ENCODE results near the gene ELANE. TPM values are rescaled to one million over a fixed set of nuclear protein-coding genes. Genes with fewer than 3 reads are reported as not detected.

ELANE gene
- total and polyA plus RNA-seq, 9 of the 15 experiments (the other 6 are each of a cell fraction or from before 2014, with no cell fraction given), result not detected

DNA sequence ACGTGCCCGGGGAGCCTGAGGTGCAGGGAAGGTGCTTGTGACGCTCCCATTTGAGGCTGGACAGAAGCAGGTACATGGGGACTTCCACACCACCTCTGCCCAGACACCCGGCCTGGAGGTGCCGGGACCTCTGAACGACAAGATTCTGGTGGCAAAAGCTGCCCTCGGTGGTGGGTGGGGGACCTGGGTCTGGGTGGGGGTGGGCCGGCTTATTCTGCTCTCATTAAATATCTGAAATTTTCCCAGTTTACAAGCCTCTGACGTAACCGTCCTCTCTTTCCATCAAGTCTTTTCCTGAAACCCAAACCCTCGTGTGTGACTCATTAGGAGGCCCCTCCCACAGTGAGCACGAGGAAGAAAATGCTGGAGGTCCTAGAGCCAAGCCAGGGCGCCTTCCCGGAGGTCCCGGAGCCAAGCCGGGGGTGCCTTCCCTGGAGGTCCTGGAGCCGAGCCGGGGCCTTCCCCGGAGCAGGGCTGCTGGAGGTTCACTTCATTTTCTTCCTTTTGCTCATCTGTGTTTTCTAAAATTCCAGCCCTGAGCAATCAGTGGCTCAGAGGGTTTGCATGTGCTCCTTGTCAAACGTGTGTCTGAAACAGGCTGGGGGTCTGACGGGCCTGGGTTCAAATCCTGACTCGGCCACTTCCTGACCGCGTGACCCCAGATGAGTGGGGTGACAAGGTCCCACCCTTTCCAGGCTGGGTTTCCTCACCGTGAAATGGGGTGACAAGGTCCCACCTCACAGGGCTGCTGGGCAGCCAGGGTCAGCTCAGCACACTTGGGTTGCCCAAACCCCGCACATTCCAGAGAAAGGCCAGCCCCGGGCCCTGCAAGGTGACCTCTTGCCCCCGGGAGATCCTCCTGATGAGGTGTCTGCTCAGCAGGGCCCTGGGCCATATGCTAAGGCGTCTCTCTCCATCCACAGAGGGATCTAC is 17.4 kb downstream of the ELANE start (continued):
- TF ChIP-seq, protein P1, sequence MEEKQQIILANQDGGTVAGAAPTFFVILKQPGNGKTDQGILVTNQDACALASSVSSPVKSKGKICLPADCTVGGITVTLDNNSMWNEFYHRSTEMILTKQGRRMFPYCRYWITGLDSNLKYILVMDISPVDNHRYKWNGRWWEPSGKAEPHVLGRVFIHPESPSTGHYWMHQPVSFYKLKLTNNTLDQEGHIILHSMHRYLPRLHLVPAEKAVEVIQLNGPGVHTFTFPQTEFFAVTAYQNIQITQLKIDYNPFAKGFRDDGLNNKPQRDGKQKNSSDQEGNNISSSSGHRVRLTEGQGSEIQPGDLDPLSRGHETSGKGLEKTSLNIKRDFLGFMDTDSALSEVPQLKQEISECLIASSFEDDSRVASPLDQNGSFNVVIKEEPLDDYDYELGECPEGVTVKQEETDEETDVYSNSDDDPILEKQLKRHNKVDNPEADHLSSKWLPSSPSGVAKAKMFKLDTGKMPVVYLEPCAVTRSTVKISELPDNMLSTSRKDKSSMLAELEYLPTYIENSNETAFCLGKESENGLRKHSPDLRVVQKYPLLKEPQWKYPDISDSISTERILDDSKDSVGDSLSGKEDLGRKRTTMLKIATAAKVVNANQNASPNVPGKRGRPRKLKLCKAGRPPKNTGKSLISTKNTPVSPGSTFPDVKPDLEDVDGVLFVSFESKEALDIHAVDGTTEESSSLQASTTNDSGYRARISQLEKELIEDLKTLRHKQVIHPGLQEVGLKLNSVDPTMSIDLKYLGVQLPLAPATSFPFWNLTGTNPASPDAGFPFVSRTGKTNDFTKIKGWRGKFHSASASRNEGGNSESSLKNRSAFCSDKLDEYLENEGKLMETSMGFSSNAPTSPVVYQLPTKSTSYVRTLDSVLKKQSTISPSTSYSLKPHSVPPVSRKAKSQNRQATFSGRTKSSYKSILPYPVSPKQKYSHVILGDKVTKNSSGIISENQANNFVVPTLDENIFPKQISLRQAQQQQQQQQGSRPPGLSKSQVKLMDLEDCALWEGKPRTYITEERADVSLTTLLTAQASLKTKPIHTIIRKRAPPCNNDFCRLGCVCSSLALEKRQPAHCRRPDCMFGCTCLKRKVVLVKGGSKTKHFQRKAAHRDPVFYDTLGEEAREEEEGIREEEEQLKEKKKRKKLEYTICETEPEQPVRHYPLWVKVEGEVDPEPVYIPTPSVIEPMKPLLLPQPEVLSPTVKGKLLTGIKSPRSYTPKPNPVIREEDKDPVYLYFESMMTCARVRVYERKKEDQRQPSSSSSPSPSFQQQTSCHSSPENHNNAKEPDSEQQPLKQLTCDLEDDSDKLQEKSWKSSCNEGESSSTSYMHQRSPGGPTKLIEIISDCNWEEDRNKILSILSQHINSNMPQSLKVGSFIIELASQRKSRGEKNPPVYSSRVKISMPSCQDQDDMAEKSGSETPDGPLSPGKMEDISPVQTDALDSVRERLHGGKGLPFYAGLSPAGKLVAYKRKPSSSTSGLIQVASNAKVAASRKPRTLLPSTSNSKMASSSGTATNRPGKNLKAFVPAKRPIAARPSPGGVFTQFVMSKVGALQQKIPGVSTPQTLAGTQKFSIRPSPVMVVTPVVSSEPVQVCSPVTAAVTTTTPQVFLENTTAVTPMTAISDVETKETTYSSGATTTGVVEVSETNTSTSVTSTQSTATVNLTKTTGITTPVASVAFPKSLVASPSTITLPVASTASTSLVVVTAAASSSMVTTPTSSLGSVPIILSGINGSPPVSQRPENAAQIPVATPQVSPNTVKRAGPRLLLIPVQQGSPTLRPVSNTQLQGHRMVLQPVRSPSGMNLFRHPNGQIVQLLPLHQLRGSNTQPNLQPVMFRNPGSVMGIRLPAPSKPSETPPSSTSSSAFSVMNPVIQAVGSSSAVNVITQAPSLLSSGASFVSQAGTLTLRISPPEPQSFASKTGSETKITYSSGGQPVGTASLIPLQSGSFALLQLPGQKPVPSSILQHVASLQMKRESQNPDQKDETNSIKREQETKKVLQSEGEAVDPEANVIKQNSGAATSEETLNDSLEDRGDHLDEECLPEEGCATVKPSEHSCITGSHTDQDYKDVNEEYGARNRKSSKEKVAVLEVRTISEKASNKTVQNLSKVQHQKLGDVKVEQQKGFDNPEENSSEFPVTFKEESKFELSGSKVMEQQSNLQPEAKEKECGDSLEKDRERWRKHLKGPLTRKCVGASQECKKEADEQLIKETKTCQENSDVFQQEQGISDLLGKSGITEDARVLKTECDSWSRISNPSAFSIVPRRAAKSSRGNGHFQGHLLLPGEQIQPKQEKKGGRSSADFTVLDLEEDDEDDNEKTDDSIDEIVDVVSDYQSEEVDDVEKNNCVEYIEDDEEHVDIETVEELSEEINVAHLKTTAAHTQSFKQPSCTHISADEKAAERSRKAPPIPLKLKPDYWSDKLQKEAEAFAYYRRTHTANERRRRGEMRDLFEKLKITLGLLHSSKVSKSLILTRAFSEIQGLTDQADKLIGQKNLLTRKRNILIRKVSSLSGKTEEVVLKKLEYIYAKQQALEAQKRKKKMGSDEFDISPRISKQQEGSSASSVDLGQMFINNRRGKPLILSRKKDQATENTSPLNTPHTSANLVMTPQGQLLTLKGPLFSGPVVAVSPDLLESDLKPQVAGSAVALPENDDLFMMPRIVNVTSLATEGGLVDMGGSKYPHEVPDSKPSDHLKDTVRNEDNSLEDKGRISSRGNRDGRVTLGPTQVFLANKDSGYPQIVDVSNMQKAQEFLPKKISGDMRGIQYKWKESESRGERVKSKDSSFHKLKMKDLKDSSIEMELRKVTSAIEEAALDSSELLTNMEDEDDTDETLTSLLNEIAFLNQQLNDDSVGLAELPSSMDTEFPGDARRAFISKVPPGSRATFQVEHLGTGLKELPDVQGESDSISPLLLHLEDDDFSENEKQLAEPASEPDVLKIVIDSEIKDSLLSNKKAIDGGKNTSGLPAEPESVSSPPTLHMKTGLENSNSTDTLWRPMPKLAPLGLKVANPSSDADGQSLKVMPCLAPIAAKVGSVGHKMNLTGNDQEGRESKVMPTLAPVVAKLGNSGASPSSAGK (IDR thresholded peaks at IDR 0.05), result no peak; the same call in none of the 2 replicates
- TF ChIP-seq ZSCAN29 (IDR thresholded peaks at IDR 0.05), result no peak
- no peak for TF ChIP-seq STAT5A (IDR thresholded peaks at IDR 0.05; ENCODE audit: borderline replicate concordance, low read length)
- 0 out of 2 replicates have a peak, but pooled peaks have one; percentile 33 for TF ChIP-seq L3MBTL2 (IDR thresholded peaks at IDR 0.05)
- TF ChIP-seq, protein P2, sequence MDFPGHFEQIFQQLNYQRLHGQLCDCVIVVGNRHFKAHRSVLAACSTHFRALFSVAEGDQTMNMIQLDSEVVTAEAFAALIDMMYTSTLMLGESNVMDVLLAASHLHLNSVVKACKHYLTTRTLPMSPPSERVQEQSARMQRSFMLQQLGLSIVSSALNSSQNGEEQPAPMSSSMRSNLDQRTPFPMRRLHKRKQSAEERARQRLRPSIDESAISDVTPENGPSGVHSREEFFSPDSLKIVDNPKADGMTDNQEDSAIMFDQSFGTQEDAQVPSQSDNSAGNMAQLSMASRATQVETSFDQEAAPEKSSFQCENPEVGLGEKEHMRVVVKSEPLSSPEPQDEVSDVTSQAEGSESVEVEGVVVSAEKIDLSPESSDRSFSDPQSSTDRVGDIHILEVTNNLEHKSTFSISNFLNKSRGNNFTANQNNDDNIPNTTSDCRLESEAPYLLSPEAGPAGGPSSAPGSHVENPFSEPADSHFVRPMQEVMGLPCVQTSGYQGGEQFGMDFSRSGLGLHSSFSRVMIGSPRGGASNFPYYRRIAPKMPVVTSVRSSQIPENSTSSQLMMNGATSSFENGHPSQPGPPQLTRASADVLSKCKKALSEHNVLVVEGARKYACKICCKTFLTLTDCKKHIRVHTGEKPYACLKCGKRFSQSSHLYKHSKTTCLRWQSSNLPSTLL (IDR thresholded peaks at IDR 0.05), result no peak
- TF ChIP-seq, protein P3, sequence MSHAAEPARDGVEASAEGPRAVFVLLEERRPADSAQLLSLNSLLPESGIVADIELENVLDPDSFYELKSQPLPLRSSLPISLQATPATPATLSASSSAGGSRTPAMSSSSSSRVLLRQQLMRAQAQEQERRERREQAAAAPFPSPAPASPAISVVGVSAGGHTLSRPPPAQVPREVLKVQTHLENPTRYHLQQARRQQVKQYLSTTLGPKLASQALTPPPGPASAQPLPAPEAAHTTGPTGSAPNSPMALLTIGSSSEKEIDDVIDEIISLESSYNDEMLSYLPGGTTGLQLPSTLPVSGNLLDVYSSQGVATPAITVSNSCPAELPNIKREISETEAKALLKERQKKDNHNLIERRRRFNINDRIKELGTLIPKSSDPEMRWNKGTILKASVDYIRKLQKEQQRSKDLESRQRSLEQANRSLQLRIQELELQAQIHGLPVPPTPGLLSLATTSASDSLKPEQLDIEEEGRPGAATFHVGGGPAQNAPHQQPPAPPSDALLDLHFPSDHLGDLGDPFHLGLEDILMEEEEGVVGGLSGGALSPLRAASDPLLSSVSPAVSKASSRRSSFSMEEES (CRISPR knock-in tag; IDR thresholded peaks at IDR 0.05), result no peak
- TF ChIP-seq MTA1 (IDR thresholded peaks at IDR 0.05; ENCODE audit: borderline replicate concordance), result no peak
